DMS79 treated with DMSO at 0.1 percent for 48 hours (cell line): ENCODE results near the gene RAP1GAP.

Experiments used
- DNase-seq: peaks from one replicate; lab custom pipeline; 2025; lab: John Stamatoyannopoulos, UW

The RAP1GAP gene

GRCh38 chr1:21625390-21626190 is 43.6 kb downstream of the RAP1GAP start:
- DNase-seq = peak; percentile 8

- no peak for DNase-seq
Measured at GRCh38 chr1:21624571-21625389, 44.4 kb downstream of the RAP1GAP start.

GRCh38 chr1:21623410-21623961 is 45.7 kb downstream of the RAP1GAP start:
- DNase-seq = peak; percentile 70

GRCh38 chr1:21622466-21623315 is 46.5 kb downstream of the RAP1GAP start:
- no peak for DNase-seq

GRCh38 chr1:21621761-21622436 is 47.3 kb downstream of the RAP1GAP start:
- DNase-seq = no peak

GRCh38 chr1:21621051-21621450 is 48.1 kb downstream of the RAP1GAP start:
- DNase-seq = peak; percentile 35

- peak; percentile 82 for DNase-seq
Measured at GRCh38 chr1:21620496-21620895, 48.7 kb downstream of the RAP1GAP start.

- DNase-seq = peak; percentile 28
Measured at GRCh38 chr1:21620011-21620410, 49.1 kb downstream of the RAP1GAP start.

GRCh38 chr1:21619375-21619947 is 49.7 kb downstream of the RAP1GAP start:
- DNase-seq = no peak

- peak; percentile 15 for DNase-seq
Measured at GRCh38 chr1:21618561-21619374, 50.4 kb downstream of the RAP1GAP start.

- no peak for DNase-seq
Measured at GRCh38 chr1:21618059-21618458, 51.1 kb downstream of the RAP1GAP start.

GRCh38 chr1:21617126-21617738 is 51.9 kb downstream of the RAP1GAP start:
- no peak for DNase-seq

GRCh38 chr1:21616372-21616771 is 52.8 kb downstream of the RAP1GAP start:
- DNase-seq = no peak

- no peak for DNase-seq
Measured at GRCh38 chr1:21614419-21615115, 54.6 kb downstream of the RAP1GAP start.

GRCh38 chr1:21613072-21613867 is 55.9 kb downstream of the RAP1GAP start:
- no peak for DNase-seq

- DNase-seq = no peak
Measured at GRCh38 chr1:21612057-21612456, 57.1 kb downstream of the RAP1GAP start.

- no peak for DNase-seq
Measured at GRCh38 chr1:21610989-21611785, 58.0 kb downstream of the RAP1GAP start.
